Endothelial cell of umbilical vein (primary cell): ENCODE data around the gene MCM5. TPM values are rescaled to one million over a fixed set of nuclear protein-coding genes. Genes with fewer than 3 reads are reported as not detected.

Experiments used
- BruUV-seq: library from RNA; stranded (reverse); fragments of 400-500 nt; replicated peaks from 2 replicates; lab custom pipeline; 2021; lab: Mats Ljungman, UMichigan
- CTCF ChIA-PET: fragments of 300-600, 350-600 bp; sonication (Branson Sonifier 250); formaldehyde crosslinking; loops from one replicate; lab custom pipeline; 2021; ENCODE audit warnings: antibody characterized with exemption, inconsistent platforms; lab: Charles Lee
- POLR2A ChIA-PET: fragments of 300-600, 350-600 bp; sonication (Branson Sonifier 250); formaldehyde crosslinking; loops from one replicate; lab custom pipeline; 2021; ENCODE audit warnings: antibody characterized with exemption, inconsistent platforms; lab: Charles Lee
- DNase-seq: peaks from one replicate; pipeline ENCODE4 v3.0.0-alpha.2; 2011; ENCODE audit warnings: low read depth, low spot score
- FAIRE-seq: peaks from 2 replicates; lab custom pipeline; 2011; peaks lifted over from hg19 to GRCh38; lab: Jason Lieb, UNC
- H2AFZ ChIP-seq: 2 replicates; pipeline ENCODE4 v1.6.0; 2012; ENCODE audit warnings: low read depth, low read length, control low read depth, inconsistent platforms
- H3K27ac ChIP-seq: 2 replicates; pipeline ENCODE4 v1.5.1; 2011; ENCODE audit warnings: low read depth, mild to moderate bottlenecking, control low read depth, low read length, moderate library complexity; ENCODE audit not compliant: insufficient read depth
- H3K27me3 ChIP-seq, 2 experiments: 2 replicates each; pipeline versions ENCODE4 v1.6.0 to v1.6.1; 2011; ENCODE audit warnings: low read length in 2 of 2, mixed read lengths in 1 of 2; ENCODE audit not compliant: control insufficient read depth in 2 of 2, insufficient read depth in 2 of 2
- H3K36me3 ChIP-seq, 2 experiments: 2 replicates in 1 of 2; 3 replicates in 1 of 2; pipeline ENCODE4 v1.5.1; 2011; ENCODE audit warnings: low read length in 2 of 2, mild to moderate bottlenecking in 1 of 2, moderate library complexity in 1 of 2; ENCODE audit not compliant: control insufficient read depth in 2 of 2, insufficient read depth in 2 of 2; ENCODE audit errors: extremely low read depth in 1 of 2
- H3K4me1 ChIP-seq: 3 replicates; pipeline ENCODE4 v1.5.1; 2011; ENCODE audit warnings: mild to moderate bottlenecking, low read length; ENCODE audit not compliant: control insufficient read depth, insufficient read depth; ENCODE audit errors: extremely low read depth
- H3K4me2 ChIP-seq: 2 replicates; pipeline ENCODE4 v1.6.1; 2011; ENCODE audit warnings: low read length, control low read depth, mixed read lengths; ENCODE audit not compliant: insufficient read depth
- H3K4me3 ChIP-seq, 3 experiments: fragments of 200-600 bp in 1 of 3; sonication (generic), shearing (Covaris generic) in 1 of 3; replicated peaks in 1 of 3; 2 replicates each; pipeline ENCODE4 v1.5.1; 2011 to 2016; ENCODE audit warnings: control low read depth in 3 of 3, low read length in 3 of 3, mild to moderate bottlenecking in 2 of 3, inconsistent platforms in 1 of 3, low read depth in 1 of 3, moderate library complexity in 1 of 3; ENCODE audit not compliant: insufficient read depth in 1 of 3
- H3K79me2 ChIP-seq: 2 replicates; pipeline ENCODE4 v1.6.0; 2012; ENCODE audit warnings: low read length, inconsistent platforms; ENCODE audit not compliant: control insufficient read depth, insufficient read depth
- H3K9ac ChIP-seq: replicated peaks from 2 replicates; pipeline ENCODE3; 2011; ENCODE audit warnings: low read length, control low read depth; ENCODE audit not compliant: insufficient read depth; ENCODE audit errors: extremely low read depth
- H3K9me1 ChIP-seq: replicated peaks from 3 replicates; pipeline ENCODE4 v1.6.0; 2011; ENCODE audit warnings: mild to moderate bottlenecking, low read length; ENCODE audit not compliant: control insufficient read depth, insufficient read depth; ENCODE audit errors: extremely low read depth
- H3K9me3 ChIP-seq: replicated peaks from 2 replicates; pipeline ENCODE4 v1.5.1; 2012; ENCODE audit warnings: low read length, inconsistent platforms; ENCODE audit not compliant: control insufficient read depth, insufficient read depth
- H4K20me1 ChIP-seq: replicated peaks from 2 replicates; pipeline ENCODE3; 2011; ENCODE audit warnings: mild to moderate bottlenecking, low read length; ENCODE audit not compliant: control insufficient read depth, insufficient read depth; ENCODE audit errors: extremely low read depth
- EZH2 ChIP-seq: IDR thresholded peaks from 2 replicates; pipeline ENCODE4 v1.6.1; 2012; ENCODE audit warnings: borderline replicate concordance, low read depth, mild to moderate bottlenecking, moderate library complexity, low read length, inconsistent platforms; ENCODE audit not compliant: severe bottlenecking
- FOS ChIP-seq: IDR thresholded peaks from 2 replicates; pipeline ENCODE4 v1.6.1; 2011; ENCODE audit warnings: mild to moderate bottlenecking, low read length, moderate library complexity, borderline replicate concordance; ENCODE audit not compliant: insufficient read depth
- GATA2 ChIP-seq: IDR thresholded peaks from 2 replicates; pipeline ENCODE4 v1.7.0; 2011; ENCODE audit warnings: low read depth, mild to moderate bottlenecking, moderate library complexity, mixed read lengths, low read length; ENCODE audit not compliant: insufficient read length, insufficient read depth
- JUN ChIP-seq: IDR thresholded peaks from 2 replicates; pipeline ENCODE4 v1.6.1; 2011; ENCODE audit warnings: borderline replicate concordance, low read depth; ENCODE audit not compliant: insufficient read length, insufficient read depth
- MAX ChIP-seq: IDR thresholded peaks from 2 replicates; pipeline ENCODE4 v1.6.1; 2011; ENCODE audit not compliant: insufficient read depth, insufficient read length
- MYC ChIP-seq: IDR thresholded peaks from one replicate; pipeline ENCODE4 v1.6.1; 2011; ENCODE audit warnings: mild to moderate bottlenecking, low read depth, low read length
- POLR2A ChIP-seq: IDR thresholded peaks from 2 replicates; pipeline ENCODE4 v1.6.1; 2012; ENCODE audit warnings: low read depth, mild to moderate bottlenecking, control low read depth, low read length
- POLR2AphosphoS5 ChIP-seq: IDR thresholded peaks from 2 replicates; pipeline ENCODE4 v1.6.1; 2012; ENCODE audit warnings: low read depth, mild to moderate bottlenecking, control low read depth, low read length, moderate library complexity; ENCODE audit not compliant: insufficient read depth
- dilution Hi-C: fragments of 300-500 bp; cut with MboI; formaldehyde crosslinking; loops from one replicate; pipeline ENCODE4 v1.15.0; 2019; ENCODE audit warnings: low sequenced_read_pairs; ENCODE audit not compliant: extremely low pct_ligation_motif_present
- intact Hi-C: fragments of 100-400 bp; cut with micrococcal nuclease; formaldehyde crosslinking; loops from one replicate; pipeline ENCODE4 v1.10.0; 2022
- polyA plus RNA-seq, 4 experiments: library from polyadenylated mRNA; depleted of rRNA in 3 of 4; stranded (reverse) in 3 of 4; unstranded in 1 of 4; fragments of >200 nt; gene quantifications; 2 replicates each; pipeline versions ENCODE4 v1.2.1 to v1.2.3, GENCODE V29; 2011 to 2012; ENCODE audit warnings: missing spikeins in 1 of 4
- total RNA-seq: library from RNA; stranded (reverse); gene quantifications from 2 replicates; pipeline ENCODE4 v1.2.3, GENCODE V29; 2021
- TF ChIP-seq, protein P1 (sequence below), 2 donors: IDR thresholded peaks; 1 replicate in 1 of 2; 2 replicates in 1 of 2; pipeline ENCODE4 v1.5.1; 2011; ENCODE audit warnings: low read length in 2 of 2, mild to moderate bottlenecking in 2 of 2, moderate library complexity in 2 of 2, control low read depth in 1 of 2, inconsistent platforms in 1 of 2, low read depth in 1 of 2; ENCODE audit not compliant: insufficient read depth in 1 of 2; ENCODE audit errors: extremely low read depth in 1 of 2

MCM5 gene
- total and polyA plus RNA-seq, 2 donors (not counting 3 experiments of a cell fraction or from before 2014, with no cell fraction given), result 67.8 to 111 TPM

GRCh38 chr22:35462498-35463230, 62.7 kb downstream of the MCM5 start:
- Histone ChIP-seq H3K9ac (no peak overlapping the region), H3K79me2 (no peaks in the 10 kb centered on the region), H3K27ac (no peak overlapping the region), H3K27me3 (no peaks in the 10 kb centered on the region), H3K9me3 (no peaks in the 10 kb centered on the region), H3K36me3 (no peaks in the 10 kb centered on the region), H3K4me2 (no peak overlapping the region), H3K4me3 (no peak overlapping the region), H3K4me1 (peaks cover 4% of the 10 kb centered on the region), H3K9me1 (no peaks in the 10 kb centered on the region), H4K20me1 (no peaks in the 10 kb centered on the region), H2AFZ (no peak overlapping the region)
- ChIA-PET POLR2A (no interaction called here), CTCF (no interaction called here)
- FAIRE-seq, result no peak
- dilution Hi-C loops (no loop called here), intact Hi-C loops (no loop called here)
- no peak for TF ChIP-seq FOS
- TF ChIP-seq MAX, result no peak
- TF ChIP-seq JUN, result no peak
- TF ChIP-seq GATA2, result no peak
- no peak for TF ChIP-seq POLR2A
- no peak for TF ChIP-seq POLR2AphosphoS5
- TF ChIP-seq MYC, result no peak
- TF ChIP-seq EZH2, result no peak
- TF ChIP-seq, protein P1, sequence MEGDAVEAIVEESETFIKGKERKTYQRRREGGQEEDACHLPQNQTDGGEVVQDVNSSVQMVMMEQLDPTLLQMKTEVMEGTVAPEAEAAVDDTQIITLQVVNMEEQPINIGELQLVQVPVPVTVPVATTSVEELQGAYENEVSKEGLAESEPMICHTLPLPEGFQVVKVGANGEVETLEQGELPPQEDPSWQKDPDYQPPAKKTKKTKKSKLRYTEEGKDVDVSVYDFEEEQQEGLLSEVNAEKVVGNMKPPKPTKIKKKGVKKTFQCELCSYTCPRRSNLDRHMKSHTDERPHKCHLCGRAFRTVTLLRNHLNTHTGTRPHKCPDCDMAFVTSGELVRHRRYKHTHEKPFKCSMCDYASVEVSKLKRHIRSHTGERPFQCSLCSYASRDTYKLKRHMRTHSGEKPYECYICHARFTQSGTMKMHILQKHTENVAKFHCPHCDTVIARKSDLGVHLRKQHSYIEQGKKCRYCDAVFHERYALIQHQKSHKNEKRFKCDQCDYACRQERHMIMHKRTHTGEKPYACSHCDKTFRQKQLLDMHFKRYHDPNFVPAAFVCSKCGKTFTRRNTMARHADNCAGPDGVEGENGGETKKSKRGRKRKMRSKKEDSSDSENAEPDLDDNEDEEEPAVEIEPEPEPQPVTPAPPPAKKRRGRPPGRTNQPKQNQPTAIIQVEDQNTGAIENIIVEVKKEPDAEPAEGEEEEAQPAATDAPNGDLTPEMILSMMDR (IDR thresholded peaks at IDR 0.05; ENCODE audit: extremely low read depth in 1 of 2, insufficient read depth in 1 of 2, low read depth in 1 of 2, low read length in 2 of 2), result no peak
- no TSS peak for BruUV-seq
- DNase-seq, result no peak
